H9 (cell line): ENCODE measurements around the gene ASPG. TPM values are rescaled to one million over a fixed set of nuclear protein-coding genes. Genes with fewer than 3 reads are reported as not detected.

Source experiments
- DNase-seq: peaks from one replicate; pipeline ENCODE4 v3.0.0-alpha.2; 2017
- H2AFZ ChIP-seq: one replicate; pipeline ENCODE4 v1.6.1; 2013; ENCODE audit warnings: mild to moderate bottlenecking, low read length, control low read depth, moderate library complexity
- H2AK5ac ChIP-seq: 2 replicates; pipeline ENCODE4 v1.6.1; 2013; ENCODE audit warnings: low read length, control low read depth, mixed read lengths; ENCODE audit not compliant: insufficient read length
- H2BK120ac ChIP-seq: one replicate; pipeline ENCODE4 v1.6.1; 2013; ENCODE audit warnings: low read depth, mild to moderate bottlenecking, low read length, control low read depth, inconsistent platforms; ENCODE audit not compliant: poor library complexity, severe bottlenecking
- H2BK12ac ChIP-seq: 2 replicates; pipeline ENCODE4 v1.6.1; 2013; ENCODE audit warnings: low read length, control low read depth, mixed read lengths, low read depth; ENCODE audit not compliant: insufficient read length
- H2BK15ac ChIP-seq: 2 replicates; pipeline ENCODE4 v1.6.1; 2013; ENCODE audit warnings: low read depth, low read length, control low read depth
- H2BK20ac ChIP-seq: one replicate; pipeline ENCODE4 v1.6.1; 2013; ENCODE audit warnings: low read depth, mild to moderate bottlenecking, low read length, control low read depth, inconsistent platforms; ENCODE audit not compliant: poor library complexity, severe bottlenecking
- H2BK5ac ChIP-seq: 2 replicates; pipeline ENCODE4 v1.6.1; 2013; ENCODE audit warnings: low read length, control low read depth, mixed read lengths; ENCODE audit not compliant: insufficient read length
- H3K14ac ChIP-seq: 2 replicates; pipeline ENCODE4 v1.6.1; 2013; ENCODE audit warnings: low read length, control low read depth; ENCODE audit not compliant: insufficient read depth
- H3K18ac ChIP-seq: 2 replicates; pipeline ENCODE4 v1.6.1; 2013; ENCODE audit warnings: low read depth, mild to moderate bottlenecking, mixed read lengths, low read length, control low read depth; ENCODE audit not compliant: insufficient read length
- H3K23ac ChIP-seq: 2 replicates; pipeline ENCODE4 v1.6.1; 2013; ENCODE audit warnings: low read length, control low read depth, mixed read lengths, low read depth; ENCODE audit not compliant: insufficient read length
- H3K23me2 ChIP-seq: 2 replicates; pipeline ENCODE4 v1.6.1; 2013; ENCODE audit warnings: low read depth, mild to moderate bottlenecking, mixed read lengths, low read length, control low read depth; ENCODE audit not compliant: insufficient read length, poor library complexity, severe bottlenecking
- H3K27ac ChIP-seq: 2 replicates; pipeline ENCODE4 v1.5.1; 2013; ENCODE audit warnings: low read length, control low read depth, mixed read lengths, low read depth; ENCODE audit not compliant: insufficient read length
- H3K27me3 ChIP-seq: 2 replicates; pipeline ENCODE4 v1.6.1; 2013; ENCODE audit warnings: low read length, control low read depth, inconsistent platforms; ENCODE audit not compliant: insufficient read depth
- H3K4ac ChIP-seq: 2 replicates; pipeline ENCODE4 v1.6.1; 2013; ENCODE audit warnings: low read depth, mild to moderate bottlenecking, control low read depth, inconsistent platforms, low read length, moderate library complexity
- H3K4me1 ChIP-seq: 2 replicates; pipeline ENCODE4 v1.6.1; 2013; ENCODE audit warnings: low read length, control low read depth, inconsistent platforms; ENCODE audit not compliant: insufficient read depth
- H3K4me2 ChIP-seq: 2 replicates; pipeline ENCODE4 v1.6.1; 2013; ENCODE audit warnings: low read length, control low read depth, mixed read lengths; ENCODE audit not compliant: insufficient read length, insufficient read depth
- H3K56ac ChIP-seq: 2 replicates; pipeline ENCODE4 v1.6.1; 2013; ENCODE audit warnings: low read depth, mild to moderate bottlenecking, mixed read lengths, low read length, control low read depth; ENCODE audit not compliant: insufficient read length
- H3K79me1 ChIP-seq: 2 replicates; pipeline ENCODE4 v1.6.1; 2013; ENCODE audit warnings: low read depth, mild to moderate bottlenecking, moderate library complexity, low read length, control low read depth, inconsistent platforms; ENCODE audit not compliant: insufficient read depth, poor library complexity, severe bottlenecking
- H3K79me2 ChIP-seq: 2 replicates; pipeline ENCODE4 v1.6.1; 2013; ENCODE audit warnings: low read length, control low read depth, inconsistent platforms; ENCODE audit not compliant: insufficient read depth
- H3K9ac ChIP-seq: 2 replicates; pipeline ENCODE4 v1.6.1; 2013; ENCODE audit warnings: low read length, control low read depth, mixed read lengths; ENCODE audit not compliant: insufficient read length; ENCODE audit errors: extremely low read depth
- H3K9me3 ChIP-seq: one replicate; pipeline ENCODE4 v1.6.1; 2013; ENCODE audit warnings: low read depth, low read length, inconsistent platforms; ENCODE audit not compliant: control insufficient read depth
- H3T11ph ChIP-seq: one replicate; pipeline ENCODE4 v1.6.1; 2013; ENCODE audit warnings: mild to moderate bottlenecking, low read length, control low read depth, inconsistent platforms
- H4K20me1 ChIP-seq: one replicate; pipeline ENCODE4 v1.6.1; 2013; ENCODE audit not compliant: control insufficient read depth, insufficient read length, insufficient read depth
- H4K5ac ChIP-seq: 2 replicates; pipeline ENCODE4 v1.6.1; 2013; ENCODE audit warnings: low read depth, mild to moderate bottlenecking, mixed read lengths, low read length, control low read depth; ENCODE audit not compliant: insufficient read length
- H4K8ac ChIP-seq: replicated peaks from 2 replicates; pipeline ENCODE4 v1.6.1; 2013; ENCODE audit warnings: low read length, control low read depth, mixed read lengths, low read depth; ENCODE audit not compliant: insufficient read length
- H4K91ac ChIP-seq: 2 replicates; pipeline ENCODE4 v1.6.1; 2013; ENCODE audit warnings: low read depth, mild to moderate bottlenecking, moderate library complexity, mixed read lengths, low read length, control low read depth; ENCODE audit not compliant: insufficient read length
- H3K27ac Mint-ChIP-seq, 3 experiments: 2 replicates in 2 of 3; 3 replicates in 1 of 3; pipeline ENCODE4 v1.8.0; 2020 to 2021; ENCODE audit warnings: mixed read lengths in 3 of 3, mild to moderate bottlenecking in 1 of 3, moderate library complexity in 1 of 3
- H3K27me3 Mint-ChIP-seq: 2 replicates; pipeline ENCODE4 v1.8.0; 2021; ENCODE audit warnings: low read depth, mild to moderate bottlenecking, moderate library complexity, mixed read lengths
- H3K36me3 Mint-ChIP-seq, 3 experiments: 2 replicates in 2 of 3; 3 replicates in 1 of 3; pipeline ENCODE4 v1.8.0; 2020 to 2021; ENCODE audit warnings: low read depth in 3 of 3, mixed read lengths in 3 of 3; ENCODE audit not compliant: insufficient read depth in 1 of 3
- H3K4me1 Mint-ChIP-seq, 2 experiments: 2 replicates each; pipeline ENCODE4 v1.8.0; 2020; ENCODE audit warnings: mixed read lengths in 2 of 2
- H3K4me3 Mint-ChIP-seq, 2 experiments: 2 replicates in 1 of 2; 3 replicates in 1 of 2; pipeline ENCODE4 v1.8.0; 2020 to 2021; ENCODE audit warnings: mild to moderate bottlenecking in 2 of 2, mixed read lengths in 2 of 2, moderate library complexity in 1 of 2
- H3K9me3 Mint-ChIP-seq, 2 experiments: 2 replicates in 1 of 2; 3 replicates in 1 of 2; pipeline ENCODE4 v1.8.0; 2020; ENCODE audit warnings: mild to moderate bottlenecking in 2 of 2, mixed read lengths in 2 of 2, moderate library complexity in 1 of 2
- WGBS: extraction: QIAGEN DNeasy Blood & Tissue Kit; methylation state at CpG from one replicate; pipeline ENCODE4 v1.1.7; 2013; ENCODE audit warnings: missing lambda C conversion rate, low lambda C conversion rate, mixed read lengths; ENCODE audit not compliant: insufficient read length; ENCODE audit errors: extremely low coverage; 5-methylcytosine and 5-hydroxymethylcytosine counted together
- total RNA-seq: library from RNA; stranded (reverse); gene quantifications from 2 replicates; pipeline ENCODE4 v1.2.1, GENCODE V29; 2021
- TF ChIP-seq, protein P1 (sequence below): fragments of 200-600 bp; sonication (generic); conservative IDR thresholded peaks from 3 replicates; pipeline ENCODE4 v1.8.0; 2021; ENCODE audit warnings: antibody characterized with exemption, mild to moderate bottlenecking

The ASPG gene
- total RNA-seq, 1 experiment from 2014 or later: 0.33 TPM

- H3K9ac ChIP-seq: no peak overlapping the region
- H4K20me1 ChIP-seq: no peaks in the 10 kb centered on the region
- H3K56ac ChIP-seq: no peak overlapping the region
- H2BK20ac ChIP-seq: no peak overlapping the region
- H3K36me3 Mint-ChIP-seq: peaks cover 4 to 21% (median 7%) of the 10 kb centered on the region in 3 experiments; a peak in 6 of 7 replicates
- H3K4ac ChIP-seq: no peak overlapping the region
- peaks cover 31% of the 10 kb centered on the region for H3K27me3 Mint-ChIP-seq
- no peak overlapping the region for H2AK5ac ChIP-seq
- H2AFZ ChIP-seq: no peak overlapping the region
- no peak overlapping the region for H3K14ac ChIP-seq
- no peak overlapping the region for H2BK12ac ChIP-seq
- no peak overlapping the region for H2BK15ac ChIP-seq
- H3K27me3 ChIP-seq: no peaks in the 10 kb centered on the region
- no peak overlapping the region for H4K8ac ChIP-seq
- no peaks in the 10 kb centered on the region for H3K79me2 ChIP-seq
- no peak overlapping the region for H3K27ac ChIP-seq
- no peak overlapping the region for H3T11ph ChIP-seq
- no peak overlapping the region for H3K27ac Mint-ChIP-seq
- H3K23ac ChIP-seq: no peak overlapping the region
- H3K9me3 ChIP-seq: peaks cover 9% of the 10 kb centered on the region
- H3K4me1 Mint-ChIP-seq: no peaks in the 10 kb centered on the region
- TF ChIP-seq, protein P1, sequence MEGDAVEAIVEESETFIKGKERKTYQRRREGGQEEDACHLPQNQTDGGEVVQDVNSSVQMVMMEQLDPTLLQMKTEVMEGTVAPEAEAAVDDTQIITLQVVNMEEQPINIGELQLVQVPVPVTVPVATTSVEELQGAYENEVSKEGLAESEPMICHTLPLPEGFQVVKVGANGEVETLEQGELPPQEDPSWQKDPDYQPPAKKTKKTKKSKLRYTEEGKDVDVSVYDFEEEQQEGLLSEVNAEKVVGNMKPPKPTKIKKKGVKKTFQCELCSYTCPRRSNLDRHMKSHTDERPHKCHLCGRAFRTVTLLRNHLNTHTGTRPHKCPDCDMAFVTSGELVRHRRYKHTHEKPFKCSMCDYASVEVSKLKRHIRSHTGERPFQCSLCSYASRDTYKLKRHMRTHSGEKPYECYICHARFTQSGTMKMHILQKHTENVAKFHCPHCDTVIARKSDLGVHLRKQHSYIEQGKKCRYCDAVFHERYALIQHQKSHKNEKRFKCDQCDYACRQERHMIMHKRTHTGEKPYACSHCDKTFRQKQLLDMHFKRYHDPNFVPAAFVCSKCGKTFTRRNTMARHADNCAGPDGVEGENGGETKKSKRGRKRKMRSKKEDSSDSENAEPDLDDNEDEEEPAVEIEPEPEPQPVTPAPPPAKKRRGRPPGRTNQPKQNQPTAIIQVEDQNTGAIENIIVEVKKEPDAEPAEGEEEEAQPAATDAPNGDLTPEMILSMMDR: no peak
- H2BK5ac ChIP-seq: no peak overlapping the region
- no peak for DNase-seq
- peaks cover 41 to 58% of the 10 kb centered on the region in 2 experiments for H3K9me3 Mint-ChIP-seq
- no peaks in the 10 kb centered on the region for H3K79me1 ChIP-seq
- H4K91ac ChIP-seq: no peak overlapping the region
- no peak overlapping the region for H2BK120ac ChIP-seq
- no peak overlapping the region for H3K4me2 ChIP-seq
- no peak overlapping the region for H3K4me3 Mint-ChIP-seq
- H3K4me1 ChIP-seq: no peaks in the 10 kb centered on the region
- H3K23me2 ChIP-seq: no peaks in the 10 kb centered on the region
- H3K18ac ChIP-seq: no peak overlapping the region
- no CpG with 5 or more reads among the region's 7 CpGs for WGBS
- no peak overlapping the region for H4K5ac ChIP-seq
These were observed 16.0 kb upstream of the ASPG start for GRCh38 chr14:104069541-104069940.
